ENCODE results near the gene MYG1.
"Not testable (repeated sequence)": the region's sequence is repeated elsewhere in the genome, so short reads cannot be mapped to it uniquely, and the experiment has no call there.

Gene MYG1

DNA sequence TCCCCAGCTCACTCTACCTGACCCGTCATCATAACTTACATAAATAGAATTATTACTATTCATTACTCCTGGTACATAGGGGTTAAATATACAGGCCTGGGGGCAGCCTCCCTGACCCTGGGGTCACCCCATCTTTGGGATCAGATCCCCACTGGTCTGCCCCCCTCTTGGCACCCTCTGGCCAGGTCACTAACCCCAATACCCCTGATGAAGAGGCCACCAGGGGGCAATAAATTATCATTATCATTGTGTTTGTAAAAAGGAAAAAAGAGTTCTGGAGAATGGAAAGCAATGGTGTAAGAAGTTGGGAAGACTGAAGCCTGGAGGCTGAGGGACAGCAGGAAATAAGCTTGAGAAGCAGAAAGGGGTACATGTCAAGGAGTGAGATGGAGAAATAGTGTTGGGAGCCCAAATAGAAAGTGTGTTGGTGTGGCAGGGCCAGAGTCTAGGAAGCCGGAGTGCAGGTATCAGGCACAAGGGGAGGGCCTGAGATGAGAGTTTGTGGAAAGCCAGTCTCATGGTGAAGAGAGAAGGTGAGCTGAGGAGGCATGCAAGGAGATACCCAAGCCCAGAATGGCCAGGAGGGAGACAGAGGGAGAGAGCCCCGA is 28.0 kb downstream of the MYG1 start:
- Mint-ChIP-seq H3K9me3 (no peaks in the 10 kb centered on the region), H3K36me3 (ENCODE audit: low read depth) (no peaks in the 10 kb centered on the region)
- DNase-seq = no peak

DNA sequence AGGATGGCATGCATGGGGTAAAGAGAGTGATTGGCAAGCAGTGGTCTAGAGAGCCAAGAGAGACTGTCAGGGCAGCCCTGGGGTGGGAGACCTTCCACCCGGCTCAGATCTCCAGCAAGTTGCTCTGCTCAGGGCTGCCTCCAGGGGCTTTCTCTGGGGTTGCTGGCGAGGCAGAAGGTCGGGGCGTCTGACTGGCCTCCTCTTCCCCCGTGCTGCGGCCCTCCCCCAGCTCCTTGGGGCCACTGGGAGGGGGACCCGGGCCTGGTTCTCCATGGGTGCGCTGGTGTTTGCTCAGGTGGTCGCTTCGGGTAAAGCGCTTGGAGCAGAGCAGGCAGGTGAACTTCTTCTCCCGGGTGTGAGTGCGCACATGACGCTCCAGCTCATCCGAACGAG is 28.5 kb downstream of the MYG1 start:
- Mint-ChIP-seq H3K4me3 (no peak overlapping the region), H3K4me1 (peaks cover 54% of the 10 kb centered on the region), H3K36me3 (ENCODE audit: low read depth) (no peaks in the 10 kb centered on the region), H3K27ac (no peak overlapping the region), H3K9me3 (no peaks in the 10 kb centered on the region), H3K27me3 (ENCODE audit: low read depth, poor library complexity) (peaks cover 9% of the 10 kb centered on the region)
- peak; percentile 33 for DNase-seq
- TF ChIP-seq, protein P1, sequence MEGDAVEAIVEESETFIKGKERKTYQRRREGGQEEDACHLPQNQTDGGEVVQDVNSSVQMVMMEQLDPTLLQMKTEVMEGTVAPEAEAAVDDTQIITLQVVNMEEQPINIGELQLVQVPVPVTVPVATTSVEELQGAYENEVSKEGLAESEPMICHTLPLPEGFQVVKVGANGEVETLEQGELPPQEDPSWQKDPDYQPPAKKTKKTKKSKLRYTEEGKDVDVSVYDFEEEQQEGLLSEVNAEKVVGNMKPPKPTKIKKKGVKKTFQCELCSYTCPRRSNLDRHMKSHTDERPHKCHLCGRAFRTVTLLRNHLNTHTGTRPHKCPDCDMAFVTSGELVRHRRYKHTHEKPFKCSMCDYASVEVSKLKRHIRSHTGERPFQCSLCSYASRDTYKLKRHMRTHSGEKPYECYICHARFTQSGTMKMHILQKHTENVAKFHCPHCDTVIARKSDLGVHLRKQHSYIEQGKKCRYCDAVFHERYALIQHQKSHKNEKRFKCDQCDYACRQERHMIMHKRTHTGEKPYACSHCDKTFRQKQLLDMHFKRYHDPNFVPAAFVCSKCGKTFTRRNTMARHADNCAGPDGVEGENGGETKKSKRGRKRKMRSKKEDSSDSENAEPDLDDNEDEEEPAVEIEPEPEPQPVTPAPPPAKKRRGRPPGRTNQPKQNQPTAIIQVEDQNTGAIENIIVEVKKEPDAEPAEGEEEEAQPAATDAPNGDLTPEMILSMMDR (IDR thresholded peaks at IDR 0.05) = peak; percentile 21

More for the DNA sequence above, 28.0 kb downstream of the MYG1 start:
- Mint-ChIP-seq H3K27ac (peak overlapping the region; percentile 27), H3K4me3 (peak overlapping the region; percentile 84), H3K4me1 (peaks cover 55% of the 10 kb centered on the region), H3K27me3 (ENCODE audit: low read depth, poor library complexity) (peaks cover 9% of the 10 kb centered on the region)
- TF ChIP-seq, protein P1 (IDR thresholded peaks at IDR 0.05) = no peak

DNA sequence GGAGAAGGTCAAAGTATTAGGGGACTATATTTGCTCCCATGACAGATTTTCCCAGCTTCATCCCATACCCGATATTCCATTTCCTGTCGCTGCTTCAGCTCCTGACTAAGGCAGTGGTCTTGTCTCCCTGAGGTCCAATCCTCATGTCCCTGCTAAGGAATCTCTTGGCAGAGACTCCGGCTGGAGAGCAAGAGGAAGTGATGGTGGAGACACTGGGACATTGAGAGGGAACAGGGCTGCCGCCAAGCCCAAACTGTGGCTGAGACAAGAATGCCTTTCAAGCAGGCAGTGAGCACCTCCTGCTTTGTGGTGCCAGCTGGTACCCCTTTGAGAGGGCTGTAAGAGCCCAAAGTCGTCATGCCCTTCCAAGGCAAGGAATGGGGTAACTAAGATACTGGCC is 31.2 kb downstream of the MYG1 start:
- no peak for DNase-seq
- Mint-ChIP-seq H3K4me1 (peaks cover 66% of the 10 kb centered on the region), H3K4me3 (no peak overlapping the region), H3K27me3 (ENCODE audit: low read depth, poor library complexity) (peaks cover 20% of the 10 kb centered on the region), H3K27ac (no peak overlapping the region), H3K36me3 (ENCODE audit: low read depth) (no peaks in the 10 kb centered on the region), H3K9me3 (no peaks in the 10 kb centered on the region)
- TF ChIP-seq, protein P1 (IDR thresholded peaks at IDR 0.05) = no peak

DNA sequence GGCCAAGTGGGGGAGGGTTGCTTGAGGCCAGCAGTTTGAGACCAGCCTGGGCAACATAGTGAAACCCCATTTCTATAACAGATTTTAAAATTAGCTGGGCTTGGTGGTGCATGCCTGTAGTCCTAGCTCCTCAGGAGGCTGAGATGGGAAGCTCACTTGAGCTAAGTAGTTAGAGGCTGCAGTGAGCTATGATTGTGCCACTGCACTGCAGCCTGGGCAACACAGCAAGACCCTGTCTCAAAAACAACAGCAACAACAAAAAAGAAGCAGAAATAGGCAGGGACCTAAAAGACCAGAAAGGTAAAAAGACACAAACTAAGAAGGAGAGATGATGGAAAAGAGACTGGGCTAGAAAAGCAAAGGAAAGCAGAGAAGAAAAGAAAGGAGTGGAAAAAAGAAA is 32.8 kb downstream of the MYG1 start:
- H3K4me1 Mint-ChIP-seq = peaks cover 67% of the 10 kb centered on the region
- H3K36me3 Mint-ChIP-seq (ENCODE audit: low read depth); H3K9me3 Mint-ChIP-seq; H3K4me3 Mint-ChIP-seq; H3K27ac Mint-ChIP-seq; DNase-seq: not testable (repeated sequence)
- peaks cover 24% of the 10 kb centered on the region for H3K27me3 Mint-ChIP-seq (ENCODE audit: low read depth, poor library complexity)

DNA sequence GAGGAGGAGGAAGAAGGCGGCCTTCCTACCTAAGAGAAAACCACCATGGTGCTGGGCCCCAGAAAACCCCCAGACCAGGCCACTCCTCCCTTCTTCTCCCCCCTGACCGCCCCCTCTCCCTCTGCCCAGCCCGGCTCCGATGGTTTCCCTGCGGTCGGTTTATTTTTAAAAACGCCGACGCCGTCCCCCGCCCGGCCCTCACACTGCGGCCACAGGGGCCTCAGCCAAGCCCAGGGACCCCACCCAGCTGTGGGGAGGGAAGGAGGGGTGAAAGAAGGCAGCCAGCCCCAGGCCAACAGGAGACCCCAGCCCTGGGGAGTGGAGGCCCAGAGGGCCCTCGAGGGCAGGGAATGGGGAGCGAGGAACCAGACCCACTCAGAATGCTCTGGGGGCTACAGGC is 33.2 kb downstream of the MYG1 start:
- H3K4me1 Mint-ChIP-seq = peaks cover 67% of the 10 kb centered on the region
- no peaks in the 10 kb centered on the region for H3K9me3 Mint-ChIP-seq
- TF ChIP-seq, protein P1 (IDR thresholded peaks at IDR 0.05) = no peak
- no peaks in the 10 kb centered on the region for H3K36me3 Mint-ChIP-seq (ENCODE audit: low read depth)
- H3K4me3 Mint-ChIP-seq = no peak overlapping the region
- no peak for DNase-seq
- H3K27ac Mint-ChIP-seq = no peak overlapping the region
- H3K27me3 Mint-ChIP-seq (ENCODE audit: low read depth, poor library complexity) = peaks cover 24% of the 10 kb centered on the region

DNA sequence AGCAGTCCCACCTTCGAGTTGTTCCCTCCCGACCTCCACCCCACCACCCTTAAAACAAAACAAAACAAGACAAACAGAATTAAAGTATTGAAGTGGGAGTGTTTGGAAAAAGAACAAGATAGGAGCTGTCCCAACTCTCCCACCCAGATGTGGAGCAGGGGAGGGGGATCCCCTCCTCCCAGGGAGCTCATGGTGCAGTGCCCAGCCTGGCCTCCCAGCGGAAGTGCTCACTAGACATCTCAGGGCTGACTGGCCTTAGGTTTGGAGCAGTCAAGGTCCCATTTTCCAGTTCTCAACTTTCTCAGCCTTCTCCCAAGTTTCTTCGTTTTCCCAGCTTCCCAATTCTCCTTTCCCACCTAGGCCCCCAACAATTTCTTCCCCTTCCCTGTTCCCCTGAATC is 33.8 kb downstream of the MYG1 start:
- Mint-ChIP-seq H3K4me3 (no peak overlapping the region), H3K9me3 (no peaks in the 10 kb centered on the region), H3K27me3 (ENCODE audit: low read depth, poor library complexity) (peaks cover 24% of the 10 kb centered on the region), H3K4me1 (peaks cover 67% of the 10 kb centered on the region), H3K27ac (no peak overlapping the region), H3K36me3 (ENCODE audit: low read depth) (no peaks in the 10 kb centered on the region)
- TF ChIP-seq, protein P1 (IDR thresholded peaks at IDR 0.05) = no peak
- DNase-seq = no peak

All from nephron progenitor cell (in vitro differentiated cells).